ENCODE measurements around the gene ELAVL2. TPM values are rescaled to one million over a fixed set of nuclear protein-coding genes. Genes with fewer than 3 reads are reported as not detected.

Gene ELAVL2
- polyA plus RNA-seq, 2 of the 4 experiments (the other 2 are of a cell fraction) = 0.03 to 0.13 TPM

DNA sequence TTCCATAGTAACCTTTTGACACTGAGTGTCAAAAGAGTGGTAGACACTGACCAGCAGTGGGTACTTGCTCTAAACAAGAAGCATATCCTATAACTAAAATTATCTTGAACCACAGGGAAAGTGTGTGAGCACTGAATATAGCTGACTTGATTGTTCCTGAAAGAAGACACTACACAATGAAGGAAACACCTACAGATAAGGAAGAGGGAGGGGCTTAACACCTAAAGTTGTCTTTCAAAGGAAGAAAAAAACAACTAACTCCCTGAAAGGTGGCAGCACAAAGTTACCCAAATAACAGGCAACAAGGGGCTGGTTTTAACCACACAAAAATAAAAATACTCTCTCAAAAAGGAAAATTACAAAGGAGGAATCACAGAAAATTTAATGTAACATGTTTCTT, 6.6 kb downstream of the ELAVL2 start:
- H3K9me3 ChIP-seq = peaks cover 13% of the 10 kb centered on the region; the same call in 1 of the 3 replicates
- H3K4me3 ChIP-seq = no peak overlapping the region
- ATAC-seq (no peak), DNase-seq (ENCODE audit: low read depth in 1 of 2, low spot score in 1 of 2) (no peak), FAIRE-seq (no peak)
- no peak overlapping the region for H3K27ac ChIP-seq
- no peak overlapping the region for H3K4me2 ChIP-seq
- POLR2A ChIA-PET = no interaction called here
- TF ChIP-seq PHF8 (IDR thresholded peaks at IDR 0.05; ENCODE audit: borderline replicate concordance, low read depth) = no peak
- no peak for TF ChIP-seq CBX8 (IDR thresholded peaks at IDR 0.05)
- TF ChIP-seq MAZ (IDR thresholded peaks at IDR 0.05; ENCODE audit: borderline replicate concordance, low read depth, low read length) = no peak
- TF ChIP-seq NPAS2 (CRISPR knock-in tag; IDR thresholded peaks at IDR 0.05; ENCODE audit: borderline replicate concordance) = no peak
- H3K4me1 ChIP-seq = no peaks in the 10 kb centered on the region
- CTCF ChIA-PET = no interaction called here

DNA sequence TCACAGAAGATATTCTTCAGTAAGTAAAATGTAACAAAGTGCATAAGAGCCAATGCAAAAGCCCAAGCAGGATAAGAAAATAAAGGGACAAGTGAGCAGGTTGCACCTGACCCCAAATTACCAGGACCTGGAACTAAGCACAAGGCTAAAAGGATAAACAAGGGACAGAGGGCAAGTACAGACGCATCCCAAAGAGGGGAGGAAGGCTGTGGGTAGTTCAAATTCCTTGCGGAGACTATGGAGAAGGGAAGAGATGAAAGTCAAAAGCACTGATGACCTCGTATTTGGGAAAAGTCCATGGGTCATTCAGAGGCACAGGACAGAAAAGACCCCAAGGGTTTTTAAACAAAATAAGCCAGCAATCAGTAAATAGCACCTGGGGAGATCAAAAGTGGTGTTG, 11.8 kb downstream of the ELAVL2 start:
- TF ChIP-seq KDM5A (IDR thresholded peaks at IDR 0.05) = no peak
- no peak for TF ChIP-seq SMC3 (IDR thresholded peaks at IDR 0.05)
- TF ChIP-seq ZNF302 (CRISPR knock-in tag; IDR thresholded peaks at IDR 0.05) = no peak
- no peak for TF ChIP-seq TP53 (CRISPR knock-in tag; IDR thresholded peaks at IDR 0.05)
- TF ChIP-seq, protein P1, sequence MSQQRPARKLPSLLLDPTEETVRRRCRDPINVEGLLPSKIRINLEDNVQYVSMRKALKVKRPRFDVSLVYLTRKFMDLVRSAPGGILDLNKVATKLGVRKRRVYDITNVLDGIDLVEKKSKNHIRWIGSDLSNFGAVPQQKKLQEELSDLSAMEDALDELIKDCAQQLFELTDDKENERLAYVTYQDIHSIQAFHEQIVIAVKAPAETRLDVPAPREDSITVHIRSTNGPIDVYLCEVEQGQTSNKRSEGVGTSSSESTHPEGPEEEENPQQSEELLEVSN (IDR thresholded peaks at IDR 0.05; ENCODE audit: borderline replicate concordance, low read depth) = no peak
- TF ChIP-seq HOXB5 (CRISPR knock-in tag; IDR thresholded peaks at IDR 0.05) = no peak
- no peak for TF ChIP-seq BCL3 (IDR thresholded peaks at IDR 0.05)
- no peak overlapping the region for H3K4me3 ChIP-seq
- no peaks in the 10 kb centered on the region for H3K9me3 ChIP-seq
- DNase-seq (ENCODE audit: low read depth in 1 of 2, low spot score in 1 of 2) = no peak
- H3K4me1 ChIP-seq = no peaks in the 10 kb centered on the region
- no peak for ATAC-seq
- 37% methylated on average over 3 of the region's 3 CpGs for WGBS (ENCODE audit: missing lambda C conversion rate)
- CTCF ChIA-PET = no interaction called here
- FAIRE-seq = no peak
- H3K4me2 ChIP-seq = no peak overlapping the region
- POLR2A ChIA-PET = no interaction called here
- no peak overlapping the region for H3K27ac ChIP-seq

GRCh38 chr9:23812673-23813072, 13.4 kb downstream of the ELAVL2 start:
- H3K4me1 ChIP-seq = no peaks in the 10 kb centered on the region
- CTCF ChIA-PET = no interaction called here
- H3K27ac ChIP-seq = no peak overlapping the region
- 0% methylated on average over 1 of the region's 1 CpG for WGBS (ENCODE audit: missing lambda C conversion rate)
- TF ChIP-seq JUN (IDR thresholded peaks at IDR 0.05) (no peak), POLR2A (IDR thresholded peaks at IDR 0.05; ENCODE audit: low read length) (no peak)
- H3K4me3 ChIP-seq = no peak overlapping the region
- no peaks in the 10 kb centered on the region for H3K9me3 ChIP-seq
- no peak for ATAC-seq
- DNase-seq (ENCODE audit: low read depth in 1 of 2, low spot score in 1 of 2) = no peak
- H3K4me2 ChIP-seq = no peak overlapping the region
- no peak for FAIRE-seq
- POLR2A ChIA-PET = no interaction called here

DNA sequence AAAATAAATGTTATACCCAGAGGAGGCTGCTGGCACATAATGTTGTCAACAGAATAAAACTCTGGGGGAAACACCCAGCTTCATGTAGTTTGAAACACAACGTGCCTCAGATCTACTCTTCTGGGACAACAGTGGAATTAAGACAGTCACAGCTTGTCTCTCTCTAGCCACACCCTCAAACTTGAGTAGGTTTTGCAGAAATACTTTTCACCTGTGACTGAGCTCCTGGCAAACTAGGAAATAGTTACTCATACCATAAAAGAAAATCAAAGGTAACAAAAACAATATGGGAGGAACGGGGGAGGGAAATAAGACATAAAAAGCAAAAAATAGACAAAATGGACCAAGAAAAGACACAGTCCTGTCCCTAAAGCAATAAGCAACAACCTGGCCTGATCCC, 14.4 kb downstream of the ELAVL2 start:
- POLR2A ChIA-PET = interaction anchor here (0.5 kb wide), 1 partner anchor 13 kb away, joined by 5 read pairs; no protein-coding TSS in a partner anchor
- no peak for FAIRE-seq
- TF ChIP-seq CHD2 (IDR thresholded peaks at IDR 0.05; ENCODE audit: low read length, partially characterized antibody) (no peak), RARB (CRISPR knock-in tag; IDR thresholded peaks at IDR 0.05) (no peak), HOXB5 (CRISPR knock-in tag; IDR thresholded peaks at IDR 0.05) (no peak), ZC3H11A (IDR thresholded peaks at IDR 0.05) (no peak), KDM5A (IDR thresholded peaks at IDR 0.05) (no peak), ZSCAN20 (CRISPR knock-in tag; IDR thresholded peaks at IDR 0.05) (no peak), NPAS2 (CRISPR knock-in tag; IDR thresholded peaks at IDR 0.05; ENCODE audit: borderline replicate concordance) (no peak), MAFK (IDR thresholded peaks at IDR 0.05; ENCODE audit: partially characterized antibody) (no peak)
- TF ChIP-seq, protein P2, sequence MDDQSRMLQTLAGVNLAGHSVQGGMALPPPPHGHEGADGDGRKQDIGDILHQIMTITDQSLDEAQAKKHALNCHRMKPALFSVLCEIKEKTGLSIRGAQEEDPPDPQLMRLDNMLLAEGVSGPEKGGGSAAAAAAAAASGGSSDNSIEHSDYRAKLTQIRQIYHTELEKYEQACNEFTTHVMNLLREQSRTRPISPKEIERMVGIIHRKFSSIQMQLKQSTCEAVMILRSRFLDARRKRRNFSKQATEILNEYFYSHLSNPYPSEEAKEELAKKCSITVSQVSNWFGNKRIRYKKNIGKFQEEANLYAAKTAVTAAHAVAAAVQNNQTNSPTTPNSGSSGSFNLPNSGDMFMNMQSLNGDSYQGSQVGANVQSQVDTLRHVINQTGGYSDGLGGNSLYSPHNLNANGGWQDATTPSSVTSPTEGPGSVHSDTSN (IDR thresholded peaks at IDR 0.05) = no peak
- TF ChIP-seq, protein P3, sequence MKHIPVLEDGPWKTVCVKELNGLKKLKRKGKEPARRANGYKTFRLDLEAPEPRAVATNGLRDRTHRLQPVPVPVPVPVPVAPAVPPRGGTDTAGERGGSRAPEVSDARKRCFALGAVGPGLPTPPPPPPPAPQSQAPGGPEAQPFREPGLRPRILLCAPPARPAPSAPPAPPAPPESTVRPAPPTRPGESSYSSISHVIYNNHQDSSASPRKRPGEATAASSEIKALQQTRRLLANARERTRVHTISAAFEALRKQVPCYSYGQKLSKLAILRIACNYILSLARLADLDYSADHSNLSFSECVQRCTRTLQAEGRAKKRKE (CRISPR knock-in tag; IDR thresholded peaks at IDR 0.05; ENCODE audit: low read depth) = no peak
- Histone ChIP-seq H3K4me3 (no peak overlapping the region), H3K9me3 (no peaks in the 10 kb centered on the region), H3K27ac (no peak overlapping the region), H3K4me1 (no peaks in the 10 kb centered on the region), H3K4me2 (no peak overlapping the region)
- no peak for ATAC-seq
- DNase-seq (ENCODE audit: low read depth in 1 of 2, low spot score in 1 of 2) = no peak
- WGBS (ENCODE audit: missing lambda C conversion rate) = 1% methylated on average over 2 of the region's 2 CpGs
- CTCF ChIA-PET = no interaction called here
